ENCODE data around the gene GIMAP4.
"Not testable (repeated sequence)": the region's sequence is repeated elsewhere in the genome, so short reads cannot be mapped to it uniquely, and the experiment has no call there.

Gene GIMAP4

DNA sequence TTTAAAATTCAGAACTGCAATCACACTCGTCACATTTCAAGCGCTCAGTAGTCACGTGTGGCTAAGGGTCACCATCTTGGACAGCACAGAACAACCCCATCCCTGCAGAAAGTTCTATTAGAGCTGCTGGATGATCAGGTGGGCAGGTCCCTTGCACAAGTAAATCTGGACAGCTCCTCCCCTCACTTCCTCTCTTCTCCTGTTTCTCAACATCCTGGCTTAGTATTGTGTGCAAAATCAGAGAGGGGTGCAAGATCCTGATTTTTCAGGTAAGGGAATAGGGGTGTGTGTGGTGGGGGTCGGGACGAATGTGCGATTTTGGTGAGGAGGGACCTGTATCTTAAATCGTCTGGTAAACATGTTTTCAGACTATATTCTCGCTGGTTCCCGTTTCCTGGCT is at the start of gene GIMAP4:
Gene GIMAP4 (plus strand): TSS at position 222 of the 400 bp plus-strand sequence. CDS start 2,512 bp downstream, outside the sequence.
- no peak for DNase-seq (ENCODE audit: low read depth in 2 of 2, low spot score in 1 of 2)

DNA sequence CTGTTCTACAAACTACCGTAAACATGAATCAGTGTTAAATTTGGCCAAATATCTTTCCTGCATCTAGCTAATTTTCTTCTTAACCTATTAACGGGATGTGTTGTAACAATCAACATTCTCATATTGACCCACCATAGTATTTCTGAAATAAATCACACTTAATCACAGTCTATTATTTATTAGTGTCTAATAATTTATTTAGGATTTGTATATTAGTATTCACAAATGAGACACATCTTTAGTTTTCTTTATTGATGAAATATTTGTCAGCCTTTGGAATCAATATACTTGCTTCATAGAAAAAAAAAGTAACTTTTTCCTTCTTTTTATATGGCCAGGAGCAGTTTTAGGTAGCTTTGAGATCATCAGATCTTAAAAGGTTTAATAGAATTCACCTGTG is 47.9 kb upstream of the GIMAP4 start:
- no peak for DNase-seq (ENCODE audit: low read depth in 2 of 2, low spot score in 1 of 2)

DNA sequence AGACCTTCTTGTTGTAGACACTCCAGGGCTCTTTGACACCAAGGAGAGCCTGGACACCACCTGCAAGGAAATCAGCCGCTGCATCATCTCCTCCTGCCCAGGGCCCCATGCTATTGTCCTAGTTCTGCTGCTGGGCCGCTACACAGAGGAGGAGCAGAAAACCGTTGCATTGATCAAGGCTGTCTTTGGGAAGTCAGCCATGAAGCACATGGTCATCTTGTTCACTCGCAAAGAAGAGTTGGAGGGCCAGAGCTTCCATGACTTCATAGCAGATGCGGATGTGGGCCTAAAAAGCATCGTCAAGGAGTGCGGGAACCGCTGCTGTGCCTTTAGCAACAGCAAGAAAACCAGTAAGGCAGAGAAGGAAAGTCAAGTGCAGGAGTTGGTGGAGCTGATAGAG is 47.0 kb upstream of the GIMAP4 start:
- DNase-seq (ENCODE audit: low read depth in 2 of 2, low spot score in 1 of 2): no peak

DNA sequence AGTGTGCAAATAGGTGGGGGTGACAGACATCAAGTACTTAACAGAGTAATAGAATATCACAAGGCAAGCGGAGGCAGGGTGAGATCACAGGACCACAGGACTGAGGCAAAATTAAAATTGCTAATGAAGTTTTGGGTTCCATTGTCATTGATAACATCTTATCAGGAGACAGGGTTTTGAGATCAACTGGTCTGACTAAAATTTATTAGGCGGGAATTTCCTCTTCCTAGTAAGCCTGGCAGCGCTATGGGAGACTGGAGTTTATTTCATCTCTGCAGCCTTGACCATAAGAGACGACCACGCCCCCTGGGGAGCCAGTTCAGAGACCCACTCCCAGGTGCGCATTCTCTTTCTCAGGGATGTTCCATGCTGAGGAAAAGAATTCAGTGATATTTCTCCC is 44.3 kb upstream of the GIMAP4 start:
- not testable (repeated sequence) for DNase-seq (ENCODE audit: low read depth in 2 of 2, low spot score in 1 of 2)

DNA sequence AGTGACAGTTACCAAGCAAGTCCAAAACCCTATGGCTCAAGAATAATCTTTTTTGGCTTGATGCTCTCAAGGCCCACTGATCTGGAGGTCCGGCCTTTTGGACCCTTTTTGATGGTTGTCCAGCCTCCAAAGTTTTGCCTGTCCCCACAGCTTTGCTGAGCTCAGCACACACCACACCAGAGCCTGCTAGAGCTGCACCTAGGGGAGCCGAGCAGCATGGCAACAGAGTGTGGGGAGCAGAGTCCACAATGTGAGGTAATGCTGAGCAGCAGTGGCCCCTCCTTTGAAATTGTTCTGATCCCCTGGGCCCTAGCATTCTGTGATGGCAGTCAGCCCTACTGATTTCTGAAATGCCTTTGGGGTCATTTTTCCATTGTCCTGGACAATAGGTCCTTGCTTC is 43.2 kb upstream of the GIMAP4 start:
- DNase-seq (ENCODE audit: low read depth in 2 of 2, low spot score in 1 of 2): no peak

DNA sequence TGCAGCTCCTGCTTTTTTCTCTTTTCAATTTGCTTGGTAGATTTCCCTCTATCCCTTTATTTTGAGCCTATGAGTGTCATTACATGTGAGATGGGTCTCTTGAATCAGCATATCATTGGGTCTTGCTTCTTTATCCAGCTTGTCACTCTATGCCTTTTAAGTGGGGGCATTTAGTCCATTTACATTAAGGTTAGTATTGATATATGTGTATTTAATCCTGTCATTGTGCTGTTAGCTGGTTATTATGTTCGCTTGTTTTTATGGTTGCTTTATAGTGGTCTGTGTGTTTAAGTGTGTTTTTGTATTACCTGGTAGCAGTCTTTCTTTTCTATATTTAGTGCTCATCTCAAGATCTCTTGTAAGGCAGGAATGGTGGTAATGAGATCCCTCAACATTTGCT is 35.5 kb upstream of the GIMAP4 start:
- no peak for DNase-seq (ENCODE audit: low read depth in 2 of 2, low spot score in 1 of 2)

DNA sequence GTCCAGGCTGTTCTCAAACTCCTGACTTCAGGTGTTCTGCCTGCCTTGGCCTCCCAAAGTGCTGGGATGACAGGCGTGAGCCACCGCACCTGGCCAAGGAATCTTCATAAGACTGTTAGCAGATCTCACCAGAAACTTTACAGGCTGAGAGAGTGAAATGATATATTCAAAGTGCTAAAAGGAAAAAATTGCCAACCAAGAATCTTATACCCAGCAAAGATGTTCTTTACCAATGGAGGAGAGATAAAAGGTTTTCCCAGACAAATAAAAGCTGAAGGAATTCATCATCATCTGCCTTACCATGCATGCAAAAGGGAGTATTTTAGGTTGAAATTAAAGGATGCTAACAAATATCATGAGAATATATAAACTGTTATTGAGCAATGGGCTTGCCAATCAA is 28.9 kb upstream of the GIMAP4 start:
- no peak for DNase-seq (ENCODE audit: low read depth in 2 of 2, low spot score in 1 of 2)

DNA sequence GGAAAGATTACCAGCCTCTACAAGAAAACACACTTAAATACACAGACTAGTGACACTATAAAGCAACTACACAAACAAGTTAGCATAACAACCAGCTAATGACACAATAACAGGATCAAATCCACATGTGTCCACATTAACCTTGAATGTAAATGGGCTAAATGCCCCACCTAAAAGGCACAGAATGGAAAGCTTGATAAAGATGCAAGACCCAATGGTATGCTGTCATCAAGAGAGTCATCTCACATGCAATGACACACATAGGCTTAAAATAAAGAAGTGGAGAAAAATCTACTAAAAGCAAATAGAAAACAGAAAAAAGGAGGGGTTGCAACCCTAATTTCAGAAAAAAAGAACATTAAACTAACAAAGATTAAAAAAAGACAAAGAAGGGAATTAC is 14.0 kb upstream of the GIMAP4 start:
- no peak for DNase-seq (ENCODE audit: low read depth in 2 of 2, low spot score in 1 of 2)

DNA sequence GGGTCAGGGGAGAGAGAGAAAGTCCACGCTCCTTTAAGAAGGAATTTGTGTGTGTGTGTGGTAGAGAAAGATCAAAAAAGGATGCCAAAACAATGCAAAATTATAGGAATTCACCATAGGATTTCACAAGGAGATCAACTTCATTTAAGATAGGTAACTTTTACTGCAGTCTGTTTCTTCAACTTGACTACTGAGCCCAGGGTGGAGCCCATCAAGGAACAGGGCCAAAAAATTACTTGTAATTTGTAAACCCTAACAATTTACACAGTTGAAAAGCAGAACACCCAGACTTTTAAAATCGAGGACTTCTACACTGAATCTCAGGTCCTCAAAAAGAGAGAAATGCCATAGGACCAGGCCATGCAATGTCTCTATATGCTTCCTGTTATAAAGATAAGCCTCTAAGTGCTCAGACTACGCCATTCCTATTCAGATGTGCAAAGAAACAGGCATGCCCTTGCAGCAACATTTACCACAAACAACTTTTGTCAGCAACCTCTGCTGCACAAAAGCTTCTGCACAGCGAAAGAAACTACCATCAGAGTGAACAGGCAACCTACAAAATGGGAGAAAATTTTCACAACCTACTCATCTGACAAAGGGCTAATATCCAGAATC is 10.6 kb upstream of the GIMAP4 start:
- DNase-seq (ENCODE audit: low read depth in 2 of 2, low spot score in 1 of 2): no peak

DNA sequence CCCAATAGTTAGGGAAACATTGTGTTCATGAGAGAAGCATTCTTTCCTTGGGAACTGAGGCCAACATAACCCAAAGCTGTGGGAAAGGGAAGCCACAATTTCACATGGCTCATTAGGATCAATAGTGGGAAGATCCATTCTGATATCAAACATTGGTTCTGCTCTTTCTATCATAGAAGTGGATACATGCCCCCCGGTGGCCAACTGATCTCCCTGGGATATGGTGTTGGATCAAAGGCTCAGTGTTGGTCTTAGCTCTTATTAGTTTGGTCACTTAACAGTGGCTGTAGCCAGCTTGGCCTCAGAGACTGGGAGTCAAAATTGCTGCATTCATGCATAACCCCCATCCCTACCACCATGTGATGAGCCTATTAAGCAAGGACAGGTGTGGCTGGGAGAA is 6.7 kb upstream of the GIMAP4 start:
- DNase-seq (ENCODE audit: low read depth in 2 of 2, low spot score in 1 of 2): no peak

DNA sequence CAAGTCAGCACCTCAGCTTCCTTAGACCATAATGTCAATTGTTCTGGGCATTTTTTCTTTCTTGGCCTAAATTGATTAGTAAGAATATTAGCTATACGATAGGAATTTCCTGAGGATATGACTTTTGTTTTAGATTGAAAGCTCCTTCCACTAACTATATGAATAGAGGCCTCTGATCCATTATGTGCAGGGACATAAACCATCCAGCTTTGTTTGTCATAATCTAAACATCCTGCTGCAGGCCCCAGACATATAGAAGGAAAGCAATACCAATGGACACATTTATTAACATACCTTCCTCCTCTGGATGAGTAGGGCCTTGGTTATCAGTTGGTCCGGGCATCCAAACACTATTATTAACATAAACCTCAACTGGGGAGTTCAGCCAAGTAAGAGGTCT is 4.3 kb upstream of the GIMAP4 start:
- DNase-seq (ENCODE audit: low read depth in 2 of 2, low spot score in 1 of 2): no peak

DNA sequence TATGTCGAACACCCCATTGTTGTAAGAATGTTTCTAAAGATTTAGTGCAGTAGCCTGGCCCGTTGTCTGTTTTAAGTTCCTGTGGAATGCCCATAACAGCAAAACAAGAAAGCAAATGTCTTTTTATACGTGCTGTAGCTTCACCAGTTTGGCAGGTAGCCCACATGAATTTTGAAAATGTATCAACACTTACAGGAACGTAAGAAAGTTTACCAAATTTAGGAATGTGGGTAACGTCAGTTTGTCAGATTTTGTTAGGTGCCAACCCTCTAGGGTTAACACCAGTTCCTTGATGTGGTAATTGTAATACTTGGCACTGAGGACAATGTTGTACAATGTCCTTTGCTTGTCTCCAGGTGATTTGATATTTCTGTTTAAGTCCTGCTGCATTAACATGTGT is 3.2 kb upstream of the GIMAP4 start:
- no peak for DNase-seq (ENCODE audit: low read depth in 2 of 2, low spot score in 1 of 2)

DNA sequence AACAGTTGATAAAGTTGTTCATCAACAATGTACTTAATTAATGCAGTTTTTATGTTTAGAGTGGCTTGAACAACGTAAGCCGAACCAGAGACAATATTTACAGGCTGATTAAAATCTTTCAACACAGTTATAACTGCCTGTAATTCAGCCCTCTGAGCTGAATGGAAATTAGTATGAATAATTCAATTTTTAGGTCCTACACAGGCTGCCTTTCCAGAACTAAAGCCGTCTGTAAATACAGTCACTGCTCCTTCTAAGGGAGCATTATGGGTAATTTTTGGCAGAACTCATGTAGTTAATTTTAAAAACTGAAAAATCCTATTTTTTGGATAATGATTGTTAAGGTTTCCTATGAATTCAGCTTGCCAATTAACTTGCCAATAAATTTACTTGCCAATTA is 2.6 kb upstream of the GIMAP4 start:
- DNase-seq (ENCODE audit: low read depth in 2 of 2, low spot score in 1 of 2): no peak

DNA sequence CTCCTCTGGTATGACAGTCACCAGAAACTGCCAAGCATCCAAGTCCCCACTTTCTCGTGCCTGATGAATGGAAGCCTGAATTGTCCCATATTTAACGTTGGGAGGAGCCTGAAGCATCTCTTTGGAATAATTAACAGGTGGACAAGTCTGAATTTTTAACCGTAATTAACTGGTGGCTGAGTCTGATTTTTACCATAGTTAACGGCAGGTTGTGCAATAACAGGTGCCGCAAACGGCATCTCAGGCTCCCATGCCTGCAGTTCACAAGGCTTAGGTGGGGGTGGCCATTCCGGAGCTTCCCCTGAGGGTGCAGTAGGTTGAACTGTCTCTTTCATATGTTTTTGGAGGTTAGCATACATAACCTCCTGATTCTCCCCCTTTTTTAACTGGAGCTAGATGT is 2.0 kb upstream of the GIMAP4 start:
- no peak for DNase-seq (ENCODE audit: low read depth in 2 of 2, low spot score in 1 of 2)

DNA sequence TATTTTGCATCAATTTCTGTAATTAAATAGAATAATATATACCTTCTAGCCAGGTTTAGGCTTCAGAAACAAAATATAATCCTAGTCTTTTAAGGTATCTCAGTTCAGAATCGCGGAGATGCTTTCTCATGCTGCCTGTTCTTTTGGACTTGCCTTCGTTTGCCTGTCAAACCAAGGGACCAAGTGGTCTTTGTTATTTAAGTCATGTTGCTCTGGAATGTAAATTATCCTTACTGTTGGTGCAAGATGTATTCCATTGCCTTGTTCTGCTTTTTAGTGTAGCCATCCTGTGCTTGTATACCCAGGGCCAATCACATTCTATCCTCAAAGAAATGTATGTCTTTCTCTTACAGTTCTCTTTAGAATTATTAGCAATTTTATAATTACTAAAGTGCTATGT is 1.1 kb upstream of the GIMAP4 start:
- DNase-seq (ENCODE audit: low read depth in 2 of 2, low spot score in 1 of 2): no peak

DNA sequence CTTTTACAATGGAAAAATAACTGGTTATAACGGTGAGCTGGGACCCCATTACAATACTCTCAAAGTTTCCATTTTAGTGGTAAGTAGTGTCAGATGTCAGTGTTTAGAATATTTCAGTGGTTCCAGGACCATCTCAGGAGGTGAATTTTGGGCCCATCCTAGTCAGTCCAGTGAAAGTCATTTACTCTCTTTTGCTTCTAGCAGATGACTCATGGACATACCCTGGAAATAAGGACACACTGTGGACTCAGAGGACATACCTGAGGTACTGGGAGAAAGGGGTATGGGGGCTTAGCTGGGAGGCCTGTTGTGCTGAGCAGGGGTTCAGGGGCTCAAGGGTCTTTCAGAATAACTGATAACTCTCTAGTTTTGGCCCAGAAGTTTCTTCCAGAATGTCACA is 618 bp upstream of the GIMAP4 start:
- DNase-seq (ENCODE audit: low read depth in 2 of 2, low spot score in 1 of 2): no peak

DNA sequence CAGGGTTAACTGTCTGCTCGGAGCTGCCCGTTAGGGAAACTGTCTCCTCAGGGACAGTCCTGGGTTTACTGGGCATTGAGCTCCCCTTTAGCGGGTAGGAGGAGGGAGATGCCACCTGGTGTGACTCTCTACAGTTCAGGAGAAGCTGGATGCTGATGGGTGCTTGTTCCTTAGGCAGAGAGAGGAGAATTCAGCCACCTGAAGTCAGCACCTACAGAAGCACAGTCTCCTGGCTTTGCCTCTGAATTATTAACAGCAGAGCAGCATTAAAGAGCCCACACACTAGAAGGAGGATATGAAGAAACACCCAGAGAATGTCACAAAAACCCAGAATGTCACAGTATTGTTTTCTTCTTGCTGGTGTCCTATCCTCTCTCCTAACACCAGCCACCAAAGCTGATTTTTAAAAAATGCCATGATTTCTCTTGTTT is 696 bp downstream of the GIMAP4 start:
- no peak for DNase-seq (ENCODE audit: low read depth in 2 of 2, low spot score in 1 of 2)

DNA sequence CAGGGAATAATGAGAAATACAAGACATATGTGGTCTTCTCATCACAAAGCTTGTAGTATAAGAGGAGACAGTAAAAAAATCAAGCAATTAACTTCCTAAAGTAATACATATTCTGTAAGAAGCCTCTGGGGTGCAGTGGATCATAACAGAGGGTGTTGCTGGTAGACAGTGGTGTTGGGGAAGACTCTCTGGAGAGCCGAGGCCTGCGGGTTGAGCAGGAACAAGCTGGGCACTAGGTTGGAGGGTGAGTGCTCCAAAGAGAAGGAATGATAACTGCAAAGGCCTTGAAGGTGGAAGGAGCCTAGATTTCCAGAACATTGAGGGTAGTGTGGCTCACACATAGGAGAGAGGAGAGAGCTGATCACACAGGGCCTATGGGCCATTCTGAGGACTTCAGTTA is 1.5 kb downstream of the GIMAP4 start:
- DNase-seq (ENCODE audit: low read depth in 2 of 2, low spot score in 1 of 2): no peak

DNA sequence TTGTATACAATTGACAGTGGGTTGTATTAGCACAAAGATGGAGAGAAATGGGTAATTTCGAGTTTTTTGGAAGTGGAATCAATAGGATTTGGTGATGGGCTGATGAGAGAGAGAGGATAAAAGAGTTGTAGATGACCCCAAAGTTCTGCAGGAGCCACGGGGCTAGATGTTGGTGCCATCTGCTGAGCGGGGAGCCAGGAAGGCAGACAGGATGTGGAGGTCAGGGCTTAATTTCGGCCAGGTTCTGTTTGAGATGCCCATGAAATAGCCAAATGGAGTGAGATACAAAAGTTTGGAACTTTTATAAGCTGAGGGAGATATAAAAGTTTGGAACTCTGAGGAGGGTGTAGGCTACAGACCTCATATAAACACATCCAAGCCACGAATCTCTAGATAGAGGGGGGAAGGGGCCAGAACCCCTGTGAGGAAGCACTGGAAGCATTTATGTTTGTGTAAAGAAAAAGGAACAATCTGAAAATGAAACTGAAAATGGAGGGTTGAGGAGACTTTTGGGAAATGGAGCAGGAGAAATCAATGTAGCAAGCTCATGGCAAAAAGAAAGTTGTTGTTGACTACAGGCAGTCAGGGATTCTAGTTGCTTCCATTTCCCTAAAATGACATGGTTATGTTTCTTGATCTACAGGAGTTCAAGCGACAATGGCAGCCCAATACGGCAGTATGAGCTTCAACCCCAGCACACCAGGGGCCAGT is 2.2 kb downstream of the GIMAP4 start:
- DNase-seq (ENCODE audit: low read depth in 2 of 2, low spot score in 1 of 2): no peak

DNA sequence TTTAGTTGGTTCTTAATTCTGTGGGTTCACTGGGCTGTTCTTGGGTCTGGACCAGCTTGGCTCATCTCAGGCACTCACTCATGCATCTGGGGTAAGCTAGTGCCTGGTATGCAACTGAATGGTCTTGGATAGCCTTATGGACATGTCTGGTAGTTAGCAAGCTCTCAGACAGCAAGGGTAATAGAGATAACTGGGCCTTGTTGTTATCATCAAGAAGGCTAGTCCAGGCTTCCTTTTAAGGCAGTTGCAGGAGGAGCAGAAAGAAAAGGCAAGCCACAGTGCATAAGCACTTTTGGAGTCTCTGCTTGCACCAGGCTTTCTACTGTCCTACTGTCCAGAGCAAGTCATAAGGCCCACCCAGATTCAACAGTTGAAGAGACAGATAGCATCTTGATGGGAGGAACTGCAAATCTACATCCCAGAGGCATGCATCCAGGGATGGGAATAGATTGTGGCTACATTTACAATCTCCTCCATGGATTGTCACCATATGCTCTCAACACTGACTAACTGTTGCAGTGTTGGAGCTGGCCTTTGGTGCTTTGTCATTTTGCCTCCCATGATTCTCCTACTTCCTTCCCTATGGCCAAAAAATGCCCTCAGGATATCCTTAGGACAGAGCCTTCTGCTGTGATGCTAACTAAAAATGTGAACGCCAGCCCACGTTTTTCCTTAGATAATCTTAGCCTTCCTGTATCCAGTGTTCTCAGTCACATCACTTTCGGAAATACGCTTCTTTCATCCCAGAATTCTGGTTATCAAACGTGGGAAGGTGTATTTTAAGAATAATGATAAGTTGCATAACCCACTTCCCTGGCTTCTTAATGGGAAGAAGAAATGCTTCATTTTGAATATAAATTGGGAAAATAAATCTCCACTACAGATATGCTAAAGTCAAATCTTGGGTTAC is 3.6 kb downstream of the GIMAP4 start:
- DNase-seq (ENCODE audit: low read depth in 2 of 2, low spot score in 1 of 2): no peak

DNA sequence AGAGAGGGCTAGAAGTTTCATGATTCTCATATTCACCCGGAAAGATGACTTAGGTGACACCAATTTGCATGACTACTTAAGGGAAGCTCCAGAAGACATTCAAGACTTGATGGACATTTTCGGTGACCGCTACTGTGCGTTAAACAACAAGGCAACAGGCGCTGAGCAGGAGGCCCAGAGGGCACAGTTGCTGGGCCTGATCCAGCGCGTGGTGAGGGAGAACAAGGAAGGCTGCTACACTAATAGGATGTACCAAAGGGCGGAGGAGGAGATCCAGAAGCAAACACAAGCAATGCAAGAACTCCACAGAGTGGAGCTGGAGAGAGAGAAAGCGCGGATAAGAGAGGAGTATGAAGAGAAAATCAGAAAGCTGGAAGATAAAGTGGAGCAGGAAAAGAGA is 5.3 kb downstream of the GIMAP4 start:
- DNase-seq (ENCODE audit: low read depth in 2 of 2, low spot score in 1 of 2): no peak

DNA sequence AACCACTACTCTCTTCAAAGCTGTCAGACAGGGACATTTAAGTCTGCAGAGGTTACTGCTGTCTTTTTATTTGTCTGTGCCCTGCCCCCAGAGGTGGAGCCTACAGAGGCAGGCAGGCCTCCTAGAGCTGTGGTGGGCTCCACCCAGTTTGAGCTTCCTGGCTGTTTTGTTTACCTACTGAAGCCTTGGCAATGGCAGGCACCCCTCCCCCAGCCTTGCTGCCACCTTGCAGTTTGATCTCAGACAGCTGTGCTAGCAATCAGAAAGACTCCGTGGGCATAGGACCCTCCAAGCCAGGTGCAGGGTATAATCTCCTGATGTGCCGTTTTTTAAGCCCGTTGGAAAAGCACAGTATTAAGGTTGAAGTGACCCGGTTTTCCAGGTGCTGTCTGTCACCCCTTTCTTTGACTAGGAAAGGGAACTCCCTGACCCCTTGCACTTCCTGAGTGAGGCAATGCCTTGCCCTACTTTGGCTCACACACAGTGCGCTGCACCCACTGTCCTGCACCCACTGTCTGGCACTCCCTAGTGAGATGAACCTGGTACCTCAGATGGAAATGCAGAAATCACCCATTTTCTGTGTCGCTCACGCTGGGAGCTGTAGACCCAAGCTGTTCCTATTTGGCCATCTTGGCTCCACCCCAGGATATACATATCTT is 12.9 kb downstream of the GIMAP4 start:
- DNase-seq (ENCODE audit: low read depth in 2 of 2, low spot score in 1 of 2): not testable (repeated sequence)
